RWPE1 (cell line): ENCODE data around the gene ZNF823.

Experiments
- CTCF ChIA-PET: fragments of 350-600 bp; sonication (Branson Sonifier 250); formaldehyde crosslinking; extraction: SDS; loops from one replicate; lab custom pipeline; 2021; lab: Yijun Ruan, JAX
- POLR2A ChIA-PET: fragments of 400-600 bp; formaldehyde crosslinking; extraction: SDS; loops from one replicate; lab custom pipeline; 2020; ENCODE audit warnings: antibody characterized with exemption; ENCODE audit not compliant: low non-redundant PET; lab: Yijun Ruan, JAX
- DNase-seq: peaks from one replicate; pipeline ENCODE4 v3.0.0; 2012; ENCODE audit warnings: low spot score
- H3K27ac ChIP-seq: fragments of 450-650 bp; 2 replicates; pipeline ENCODE4 v1.5.1; 2017
- TF ChIP-seq, protein P1 (sequence below): fragments of 450-650 bp; conservative IDR thresholded peaks from 2 replicates; pipeline ENCODE4 v1.5.1; 2017; ENCODE audit warnings: low read depth, mild to moderate bottlenecking

Gene ZNF823

GRCh38 chr19:11763117-11763516 is 24.4 kb upstream of the ZNF823 start:
- no peak overlapping the region for H3K27ac ChIP-seq
- no peak for DNase-seq
- TF ChIP-seq, protein P1, sequence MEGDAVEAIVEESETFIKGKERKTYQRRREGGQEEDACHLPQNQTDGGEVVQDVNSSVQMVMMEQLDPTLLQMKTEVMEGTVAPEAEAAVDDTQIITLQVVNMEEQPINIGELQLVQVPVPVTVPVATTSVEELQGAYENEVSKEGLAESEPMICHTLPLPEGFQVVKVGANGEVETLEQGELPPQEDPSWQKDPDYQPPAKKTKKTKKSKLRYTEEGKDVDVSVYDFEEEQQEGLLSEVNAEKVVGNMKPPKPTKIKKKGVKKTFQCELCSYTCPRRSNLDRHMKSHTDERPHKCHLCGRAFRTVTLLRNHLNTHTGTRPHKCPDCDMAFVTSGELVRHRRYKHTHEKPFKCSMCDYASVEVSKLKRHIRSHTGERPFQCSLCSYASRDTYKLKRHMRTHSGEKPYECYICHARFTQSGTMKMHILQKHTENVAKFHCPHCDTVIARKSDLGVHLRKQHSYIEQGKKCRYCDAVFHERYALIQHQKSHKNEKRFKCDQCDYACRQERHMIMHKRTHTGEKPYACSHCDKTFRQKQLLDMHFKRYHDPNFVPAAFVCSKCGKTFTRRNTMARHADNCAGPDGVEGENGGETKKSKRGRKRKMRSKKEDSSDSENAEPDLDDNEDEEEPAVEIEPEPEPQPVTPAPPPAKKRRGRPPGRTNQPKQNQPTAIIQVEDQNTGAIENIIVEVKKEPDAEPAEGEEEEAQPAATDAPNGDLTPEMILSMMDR = no peak
- CTCF ChIA-PET = no interaction called here
- POLR2A ChIA-PET = interaction anchor here (0.6 kb wide), 1 partner anchor 23 kb away, joined by 3 read pairs; no protein-coding TSS in a partner anchor

DNA sequence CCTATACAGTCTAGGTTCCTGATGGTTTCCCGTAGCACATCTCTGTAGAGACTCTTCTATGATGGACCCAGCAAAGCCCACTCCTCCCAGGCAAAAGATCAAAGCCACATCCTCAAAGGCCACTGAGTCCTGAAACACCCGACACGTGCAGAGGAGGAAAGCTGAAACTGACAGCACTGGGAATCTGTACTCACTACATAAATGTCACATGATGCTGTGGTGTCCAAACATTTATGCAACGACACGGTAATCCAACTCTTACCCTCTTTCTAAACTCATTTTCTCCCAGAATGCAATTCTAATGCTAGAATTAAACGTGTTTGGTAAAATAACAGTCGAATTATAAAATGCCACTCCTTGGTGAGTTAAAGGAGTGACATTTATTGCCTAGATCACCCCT is 21.1 kb upstream of the ZNF823 start:
- TF ChIP-seq, protein P1 = no peak
- ChIA-PET POLR2A (no interaction called here), CTCF (no interaction called here)
- no peak for DNase-seq
- H3K27ac ChIP-seq = no peak overlapping the region

DNA sequence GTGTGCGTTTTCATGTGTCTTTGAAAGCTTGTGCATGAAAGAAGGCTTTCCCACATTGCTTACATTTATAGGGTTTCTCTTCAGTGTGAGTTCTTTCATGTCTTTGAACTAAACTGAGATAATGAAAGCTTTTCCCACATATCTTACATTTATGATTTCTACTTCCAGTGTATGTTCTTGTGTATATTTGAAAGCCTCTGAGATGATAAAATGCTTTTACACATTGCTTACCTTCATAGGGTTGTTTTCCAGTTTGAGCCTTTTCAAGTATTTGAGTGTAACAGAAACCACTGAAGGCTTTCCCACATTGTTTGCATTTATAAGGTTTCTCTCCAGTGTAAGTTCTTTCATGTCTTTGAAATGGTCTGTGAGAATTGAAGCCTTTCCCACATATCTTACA is 18.2 kb upstream of the ZNF823 start:
- POLR2A ChIA-PET = no interaction called here

GRCh38 chr19:11754663-11755062 is 15.9 kb upstream of the ZNF823 start:
- POLR2A ChIA-PET = no interaction called here
- no peak for DNase-seq

More for the DNA sequence above, 18.2 kb upstream of the ZNF823 start:
- DNase-seq = no peak
- CTCF ChIA-PET = no interaction called here
- TF ChIP-seq, protein P1 = no peak
- H3K27ac ChIP-seq = no peak overlapping the region

DNA sequence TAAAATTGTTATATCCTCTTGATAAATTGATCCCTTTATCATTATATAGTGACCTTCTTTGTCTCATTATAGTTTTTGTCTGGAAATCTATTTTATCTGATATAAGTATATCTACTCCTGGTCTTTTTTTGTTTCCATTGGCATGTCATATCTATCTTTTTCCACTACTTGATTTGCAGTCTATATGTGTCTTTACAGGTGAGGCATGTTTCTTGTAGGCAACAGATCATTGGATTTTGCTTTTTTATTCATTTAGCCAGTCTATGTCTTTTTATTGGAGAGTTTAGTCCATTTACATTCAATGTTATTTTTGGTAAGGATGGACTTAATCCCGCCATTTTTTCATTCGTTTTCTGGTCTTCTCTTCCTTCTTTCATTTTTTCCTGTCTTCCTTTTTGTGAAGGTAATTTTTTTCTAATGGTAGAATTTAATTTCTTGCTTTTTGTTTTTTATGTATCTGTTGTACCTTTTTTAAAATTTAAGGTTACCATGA is 13.5 kb upstream of the ZNF823 start:
- POLR2A ChIA-PET = no interaction called here

More at GRCh38 chr19:11754663-11755062, 15.9 kb upstream of the ZNF823 start:
- H3K27ac ChIP-seq = no peak overlapping the region
- TF ChIP-seq, protein P1 = no peak
- CTCF ChIA-PET = no interaction called here

GRCh38 chr19:11749751-11750150 is 11.0 kb upstream of the ZNF823 start:
- TF ChIP-seq, protein P1 = no peak
- H3K27ac ChIP-seq = no peak overlapping the region
- CTCF ChIA-PET = interaction anchor here (0.5 kb wide), 1 partner anchor 316 kb away, joined by 3 read pairs; no protein-coding TSS in a partner anchor
- no peak for DNase-seq
- POLR2A ChIA-PET = no interaction called here

More for the DNA sequence above, 13.5 kb upstream of the ZNF823 start:
- CTCF ChIA-PET = no interaction called here
- TF ChIP-seq, protein P1 = no peak
- H3K27ac ChIP-seq = no peak overlapping the region
- no peak for DNase-seq
